Hepatocyte (in vitro differentiated cells): ENCODE measurements around the gene ACO2. TPM values are rescaled to one million over a fixed set of nuclear protein-coding genes. Genes with fewer than 3 reads are reported as not detected.

Source experiments
- DNase-seq: peaks from one replicate; pipeline ENCODE4 v3.0.0-alpha.2; 2016; ENCODE audit warnings: low spot score
- H2AFZ ChIP-seq: fragments of 200-600 bp; sonication (generic); 2 replicates; pipeline ENCODE4 v1.6.0; 2016; ENCODE audit warnings: antibody characterized with exemption, mild to moderate bottlenecking
- H3K27ac ChIP-seq: fragments of 200-600 bp; sonication (generic); 2 replicates; pipeline ENCODE4 v1.5.1; 2016; ENCODE audit warnings: mild to moderate bottlenecking
- H3K27me3 ChIP-seq: fragments of 200-600 bp; sonication (generic); 2 replicates; pipeline ENCODE4 v1.6.1; 2016
- H3K36me3 ChIP-seq: fragments of 200-600 bp; sonication (generic); replicated peaks from 2 replicates; pipeline ENCODE4 v1.5.1; 2016; ENCODE audit warnings: low read depth; ENCODE audit not compliant: insufficient read depth
- H3K4me1 ChIP-seq: fragments of 200-600 bp; sonication (generic); 2 replicates; pipeline ENCODE4 v1.5.1; 2016; ENCODE audit warnings: mild to moderate bottlenecking, moderate library complexity; ENCODE audit not compliant: insufficient read depth
- H3K4me2 ChIP-seq: fragments of 200-600 bp; sonication (generic); 2 replicates; pipeline ENCODE4 v1.6.0; 2016
- H3K4me3 ChIP-seq: fragments of 200-600 bp; sonication (generic); 2 replicates; pipeline ENCODE4 v1.5.1; 2016; ENCODE audit warnings: mild to moderate bottlenecking
- H3K79me2 ChIP-seq: fragments of 200-600 bp; sonication (generic); 2 replicates; pipeline ENCODE4 v1.6.0; 2017; ENCODE audit warnings: mild to moderate bottlenecking
- H3K9me2 ChIP-seq: fragments of 200-600 bp; sonication (generic); replicated peaks from 2 replicates; pipeline ENCODE4 v1.6.0; 2017; ENCODE audit warnings: mild to moderate bottlenecking; ENCODE audit not compliant: insufficient read depth
- H3K9me3 ChIP-seq: fragments of 200-600 bp; sonication (generic); 2 replicates; pipeline ENCODE4 v1.5.1; 2016; ENCODE audit warnings: low read depth, mild to moderate bottlenecking
- H4K20me1 ChIP-seq: fragments of 200-600 bp; sonication (generic); 2 replicates; pipeline ENCODE4 v1.6.0; 2016; ENCODE audit warnings: mild to moderate bottlenecking; ENCODE audit not compliant: insufficient read depth, poor library complexity, severe bottlenecking
- EZH2 ChIP-seq: fragments of 200-600 bp; sonication (generic); IDR thresholded peaks from 2 replicates; pipeline ENCODE4 v1.6.1; 2016; ENCODE audit warnings: antibody characterized with exemption, mild to moderate bottlenecking, borderline replicate concordance
- EZH2phosphoT487 ChIP-seq: fragments of 200-600 bp; sonication (generic); IDR thresholded peaks from one replicate; pipeline ENCODE4 v1.6.1; 2018; ENCODE audit warnings: antibody characterized with exemption, mild to moderate bottlenecking, low read depth, moderate library complexity; ENCODE audit not compliant: unreplicated experiment, severe bottlenecking
- WGBS: methylation state at CpG from one replicate; pipeline ENCODE4 v1.1.6; 2016; ENCODE audit warnings: low lambda C conversion rate; ENCODE audit errors: missing lambda C conversion rate; 5-methylcytosine and 5-hydroxymethylcytosine counted together
- polyA plus RNA-seq: library from polyadenylated mRNA; unstranded; fragments of >200 nt; fragmentation: Nextera tagmentation; extraction: Ambion mirVana; gene quantifications from 2 replicates; pipeline ENCODE4 v1.2.1, GENCODE V29; 2016
- total RNA-seq: library from RNA; depleted of rRNA; stranded (reverse); fragments of >200 nt; gene quantifications from 2 replicates; pipeline ENCODE4 v1.2.3, GENCODE V29; 2014
- TF ChIP-seq, protein P1 (sequence below): fragments of 200-600 bp; sonication (generic); IDR thresholded peaks from 2 replicates; pipeline ENCODE4 v1.5.1; 2016; ENCODE audit warnings: antibody characterized with exemption, mild to moderate bottlenecking; ENCODE audit not compliant: poor library complexity

ACO2 gene
- total and polyA plus RNA-seq, 2 experiments from 2014 or later, result 129 to 196 TPM

- no peak overlapping the region for H3K4me2 ChIP-seq
- TF ChIP-seq EZH2, result no peak
- TF ChIP-seq EZH2phosphoT487, result no peak
- TF ChIP-seq, protein P1, sequence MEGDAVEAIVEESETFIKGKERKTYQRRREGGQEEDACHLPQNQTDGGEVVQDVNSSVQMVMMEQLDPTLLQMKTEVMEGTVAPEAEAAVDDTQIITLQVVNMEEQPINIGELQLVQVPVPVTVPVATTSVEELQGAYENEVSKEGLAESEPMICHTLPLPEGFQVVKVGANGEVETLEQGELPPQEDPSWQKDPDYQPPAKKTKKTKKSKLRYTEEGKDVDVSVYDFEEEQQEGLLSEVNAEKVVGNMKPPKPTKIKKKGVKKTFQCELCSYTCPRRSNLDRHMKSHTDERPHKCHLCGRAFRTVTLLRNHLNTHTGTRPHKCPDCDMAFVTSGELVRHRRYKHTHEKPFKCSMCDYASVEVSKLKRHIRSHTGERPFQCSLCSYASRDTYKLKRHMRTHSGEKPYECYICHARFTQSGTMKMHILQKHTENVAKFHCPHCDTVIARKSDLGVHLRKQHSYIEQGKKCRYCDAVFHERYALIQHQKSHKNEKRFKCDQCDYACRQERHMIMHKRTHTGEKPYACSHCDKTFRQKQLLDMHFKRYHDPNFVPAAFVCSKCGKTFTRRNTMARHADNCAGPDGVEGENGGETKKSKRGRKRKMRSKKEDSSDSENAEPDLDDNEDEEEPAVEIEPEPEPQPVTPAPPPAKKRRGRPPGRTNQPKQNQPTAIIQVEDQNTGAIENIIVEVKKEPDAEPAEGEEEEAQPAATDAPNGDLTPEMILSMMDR, result no peak
- DNase-seq, result no peak
- 80% methylated on average over 10 of the region's 11 CpGs for WGBS
- no peaks in the 10 kb centered on the region for H3K27me3 ChIP-seq
- no peaks in the 10 kb centered on the region for H3K9me3 ChIP-seq
- no peak overlapping the region for H3K4me3 ChIP-seq
- no peaks in the 10 kb centered on the region for H4K20me1 ChIP-seq
- H2AFZ ChIP-seq, result no peak overlapping the region
- no peaks in the 10 kb centered on the region for H3K9me2 ChIP-seq
- peaks cover 2% of the 10 kb centered on the region for H3K4me1 ChIP-seq
- H3K79me2 ChIP-seq, result no peaks in the 10 kb centered on the region
- H3K36me3 ChIP-seq, result no peaks in the 10 kb centered on the region
- no peak overlapping the region for H3K27ac ChIP-seq
Measured at GRCh38 chr22:41551877-41552582, 83.1 kb downstream of the ACO2 start.

DNA sequence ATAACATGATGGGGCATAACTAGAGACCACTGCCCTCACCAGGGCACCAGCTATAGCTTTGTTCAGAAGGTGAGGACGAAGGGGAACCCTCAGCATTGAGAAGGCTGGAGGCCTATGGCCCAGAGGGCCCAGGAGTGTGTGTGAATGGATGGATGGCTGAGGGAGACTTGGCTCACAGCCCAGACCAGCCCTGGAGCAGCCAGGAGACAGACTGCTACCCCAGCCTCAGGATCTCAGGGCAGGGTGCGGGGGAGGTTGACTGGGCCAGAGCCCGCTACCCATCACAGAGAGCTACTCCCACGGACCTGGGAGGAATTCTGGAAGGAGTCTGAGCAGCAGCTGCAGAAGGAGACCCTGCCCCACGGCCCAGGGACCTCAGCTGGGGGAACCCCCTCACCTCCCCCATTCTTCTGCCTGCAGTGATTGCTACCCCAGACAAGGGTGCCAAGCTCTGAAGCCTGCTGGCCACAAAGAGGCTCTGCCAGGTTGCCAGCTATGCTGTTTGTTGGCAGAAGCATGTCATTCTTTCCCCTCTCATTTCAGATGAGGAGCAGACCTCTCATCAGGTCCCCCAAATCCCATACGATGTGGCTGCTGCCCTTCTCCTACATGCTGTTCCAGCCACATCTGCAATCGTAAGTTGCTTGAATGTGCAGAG is 86.5 kb downstream of the ACO2 start:
- H3K4me3 ChIP-seq, result no peak overlapping the region
- 86% methylated on average over 7 of the region's 7 CpGs for WGBS
- H3K36me3 ChIP-seq, result no peaks in the 10 kb centered on the region
- no peaks in the 10 kb centered on the region for H3K9me2 ChIP-seq
- no peak overlapping the region for H3K27ac ChIP-seq
- no peak overlapping the region for H3K4me2 ChIP-seq
- no peaks in the 10 kb centered on the region for H3K79me2 ChIP-seq
- no peak for TF ChIP-seq EZH2
- no peak for TF ChIP-seq EZH2phosphoT487
- TF ChIP-seq, protein P1, result no peak
- H3K9me3 ChIP-seq, result no peaks in the 10 kb centered on the region
- peaks cover 19% of the 10 kb centered on the region for H3K4me1 ChIP-seq
- DNase-seq, result no peak
- H4K20me1 ChIP-seq, result no peaks in the 10 kb centered on the region
- no peaks in the 10 kb centered on the region for H3K27me3 ChIP-seq
- H2AFZ ChIP-seq, result no peak overlapping the region

GRCh38 chr22:41556561-41556960 is 87.6 kb downstream of the ACO2 start:
- Histone ChIP-seq H2AFZ (no peak overlapping the region), H3K27ac (peak overlapping the region; percentile 88), H3K36me3 (no peaks in the 10 kb centered on the region), H3K27me3 (no peaks in the 10 kb centered on the region), H3K9me3 (no peaks in the 10 kb centered on the region), H3K4me2 (no peak overlapping the region), H3K9me2 (no peaks in the 10 kb centered on the region), H4K20me1 (no peaks in the 10 kb centered on the region), H3K4me1 (peaks cover 28% of the 10 kb centered on the region), H3K79me2 (no peaks in the 10 kb centered on the region), H3K4me3 (no peak overlapping the region)
- DNase-seq, result no peak
- WGBS, result 92% methylated on average over 10 of the region's 10 CpGs
- TF ChIP-seq EZH2 (no peak), EZH2phosphoT487 (no peak)
- TF ChIP-seq, protein P1, result no peak
